ENCODE measurements around the gene TRMT2A.

The TRMT2A gene

GRCh38 chr22:20115691-20116375 lies 1.2 kb downstream of the TRMT2A start, which contains the start of gene RANBP1:
Gene RANBP1 (plus strand): TSS chr22:20116104. CDS start chr22:20116185, 81 bp downstream.
- DNase-seq, result no peak

- DNase-seq, result no peak
Measured at GRCh38 chr22:20114506-20115475, 2.2 kb downstream of the TRMT2A start.

GRCh38 chr22:20113551-20114310 lies 3.3 kb downstream of the TRMT2A start:
- DNase-seq, result no peak

- no peak for DNase-seq
Measured at GRCh38 chr22:20112623-20113511, 4.2 kb downstream of the TRMT2A start.

DNA sequence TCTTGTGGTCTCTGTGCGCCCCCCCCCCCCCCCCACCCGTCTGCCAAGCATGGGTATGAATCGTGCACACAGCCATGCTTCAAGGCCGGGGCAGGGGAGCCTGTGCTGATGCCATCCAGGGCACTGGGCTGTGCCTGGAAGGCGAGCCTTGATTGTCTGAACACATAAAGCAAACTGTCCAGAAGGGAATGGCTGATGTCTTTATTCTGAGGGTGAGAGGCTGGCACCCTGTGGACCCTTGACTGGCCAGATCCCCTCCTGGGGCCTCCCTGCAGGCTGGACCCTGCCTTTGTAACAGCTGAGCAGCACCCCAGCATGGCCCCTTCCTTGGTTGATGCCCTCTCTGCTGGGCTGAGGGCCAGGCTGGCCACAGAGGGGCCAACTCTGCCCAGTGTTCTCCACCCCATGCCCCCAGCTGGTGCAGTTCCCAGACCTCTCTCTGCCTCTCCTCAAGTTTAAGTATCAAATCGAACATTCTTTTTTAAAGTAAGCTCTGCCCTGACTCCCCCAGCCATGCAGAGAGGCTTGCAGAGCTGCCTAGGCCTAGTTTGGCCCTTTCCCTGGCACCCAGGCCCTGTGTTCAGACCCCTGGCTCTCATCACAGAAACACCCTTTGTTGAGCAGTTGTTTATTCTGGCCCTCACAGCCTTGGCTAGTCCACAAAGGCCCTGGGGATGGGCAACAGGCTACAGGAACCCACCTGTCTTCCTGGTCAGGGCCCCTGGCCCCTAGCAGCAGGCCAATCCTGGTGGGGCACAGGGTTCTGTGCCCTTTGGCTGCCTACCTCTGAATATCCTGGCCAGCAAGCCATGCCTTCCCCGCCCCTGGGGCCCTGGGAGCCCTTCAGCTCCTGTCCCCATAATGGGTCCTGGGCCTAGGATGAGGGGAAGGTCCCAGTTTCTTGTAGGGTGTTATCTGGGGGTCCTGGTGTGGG lies 5.1 kb downstream of the TRMT2A start:
- no peak for DNase-seq

- DNase-seq, result no peak
Measured at GRCh38 chr22:20111045-20111688, 5.9 kb downstream of the TRMT2A start.

DNA sequence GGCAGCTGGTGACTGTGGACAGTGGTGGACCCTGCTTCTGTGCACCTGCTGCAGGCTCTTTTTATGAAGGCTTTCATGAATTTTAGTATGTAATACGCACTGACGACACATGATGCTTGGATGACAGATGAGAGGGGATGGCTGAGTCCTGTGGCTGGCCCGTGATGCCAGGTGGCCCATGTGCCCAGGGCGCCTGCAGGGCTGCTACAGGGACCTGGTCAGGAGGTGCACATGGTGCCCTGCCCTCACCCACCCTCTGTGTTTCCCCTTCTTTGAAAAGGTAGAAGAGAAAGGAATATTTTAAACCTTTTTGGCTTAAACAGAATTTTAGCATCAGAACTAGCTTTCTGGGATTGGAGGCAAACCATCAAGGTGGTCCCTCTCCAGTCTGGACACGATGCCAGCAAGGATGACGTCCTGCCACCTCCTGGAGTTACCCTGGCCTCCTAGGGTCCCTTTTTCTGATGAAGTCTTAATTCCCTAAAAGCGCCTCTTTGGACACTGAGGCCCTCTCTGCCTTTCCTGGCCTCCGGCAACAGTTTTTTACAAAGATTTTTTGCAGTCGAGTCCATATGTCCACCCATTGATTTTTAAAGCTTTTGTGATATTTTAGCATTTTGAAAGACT lies 6.6 kb downstream of the TRMT2A start:
- no peak for DNase-seq

- no peak for DNase-seq
Measured at GRCh38 chr22:20109411-20110358, 7.3 kb downstream of the TRMT2A start.

DNA sequence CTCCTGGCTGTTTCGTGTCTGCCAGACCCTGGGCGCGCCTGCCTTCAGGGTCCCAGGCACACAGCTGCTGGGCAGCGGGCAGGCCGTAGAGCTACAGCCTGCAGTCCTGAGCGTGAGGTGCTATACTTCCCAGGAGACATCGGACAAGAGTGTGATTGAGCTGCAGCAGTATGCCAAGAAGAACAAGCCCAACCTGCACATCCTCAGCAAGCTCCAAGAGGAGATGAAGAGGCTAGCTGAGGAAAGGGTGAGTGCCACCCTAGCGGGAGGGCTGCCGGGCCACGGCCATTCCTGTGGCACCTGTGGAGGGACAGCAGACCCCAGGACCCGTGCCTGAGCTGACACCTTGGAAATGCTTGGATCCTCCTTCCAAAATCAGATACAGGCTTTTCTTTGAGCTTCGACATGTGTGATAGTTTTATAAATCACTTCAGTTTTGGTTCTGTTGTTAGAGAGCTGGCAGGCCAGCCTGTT lies 8.2 kb downstream of the TRMT2A start:
- DNase-seq, result no peak

- no peak for DNase-seq
Measured at GRCh38 chr22:20107951-20108756, 8.9 kb downstream of the TRMT2A start.

DNA sequence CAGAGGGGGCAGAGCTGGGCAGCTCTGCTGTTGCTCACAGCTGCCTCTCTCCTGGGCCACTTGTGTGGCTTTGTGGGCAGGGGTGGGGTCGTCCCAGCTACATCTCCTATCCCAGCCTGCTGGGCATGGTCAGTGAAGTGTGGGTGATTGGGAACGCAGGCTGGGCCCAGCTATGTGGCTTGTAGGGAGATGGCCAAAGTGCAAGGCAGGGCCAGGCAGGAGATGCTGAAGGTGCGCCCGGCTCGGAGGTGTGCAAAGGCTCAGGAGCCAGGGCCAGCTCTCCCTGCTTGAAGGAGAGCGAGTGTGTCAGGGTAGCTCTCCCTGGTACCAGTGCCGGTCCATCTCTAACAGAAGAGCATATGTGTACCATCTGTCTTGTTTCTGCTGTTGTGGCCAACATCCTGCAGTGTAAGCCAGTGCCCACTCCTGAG lies 9.5 kb downstream of the TRMT2A start:
- DNase-seq, result no peak

GRCh38 chr22:20106849-20107237 lies 10.2 kb downstream of the TRMT2A start:
- no peak for DNase-seq

GRCh38 chr22:20106205-20106848 lies 10.7 kb downstream of the TRMT2A start:
- DNase-seq, result no peak

DNA sequence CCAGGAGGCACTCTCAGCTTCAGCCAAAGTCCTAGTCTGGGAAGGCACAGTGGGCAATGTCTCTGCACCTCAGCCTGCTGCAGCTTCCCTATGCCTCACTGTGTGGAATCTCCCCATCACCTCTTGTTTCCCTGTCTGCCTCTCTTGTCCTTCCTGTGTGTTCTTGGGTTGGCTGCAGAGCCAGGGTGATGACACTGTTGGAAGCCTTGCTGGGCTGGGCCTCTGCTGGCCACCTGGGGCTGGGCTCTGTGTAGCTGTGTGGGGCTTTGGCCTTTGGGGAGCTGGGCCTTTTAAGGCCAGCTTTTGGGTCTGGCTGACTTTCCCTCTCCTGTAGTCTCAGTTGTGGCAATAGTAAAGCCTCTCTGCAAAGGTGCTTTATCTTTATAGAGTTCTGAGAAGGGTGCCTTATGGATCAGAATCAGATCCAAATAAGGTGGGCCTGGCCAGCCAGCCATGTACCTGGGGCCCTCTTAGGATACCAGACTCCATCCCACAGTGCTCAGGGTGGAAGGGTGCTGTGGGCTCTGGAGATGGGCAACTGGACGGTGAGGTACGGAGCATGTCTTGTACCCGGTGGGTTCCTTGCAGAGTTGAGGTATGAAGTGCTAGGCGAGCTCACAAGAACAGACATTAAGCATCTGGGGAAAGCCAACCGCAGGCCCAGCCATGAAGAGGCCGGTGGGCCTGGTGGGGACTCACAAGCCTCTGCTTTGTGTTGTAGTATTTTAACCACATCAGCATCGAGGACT lies 11.4 kb downstream of the TRMT2A start:
- no peak for DNase-seq

DNA sequence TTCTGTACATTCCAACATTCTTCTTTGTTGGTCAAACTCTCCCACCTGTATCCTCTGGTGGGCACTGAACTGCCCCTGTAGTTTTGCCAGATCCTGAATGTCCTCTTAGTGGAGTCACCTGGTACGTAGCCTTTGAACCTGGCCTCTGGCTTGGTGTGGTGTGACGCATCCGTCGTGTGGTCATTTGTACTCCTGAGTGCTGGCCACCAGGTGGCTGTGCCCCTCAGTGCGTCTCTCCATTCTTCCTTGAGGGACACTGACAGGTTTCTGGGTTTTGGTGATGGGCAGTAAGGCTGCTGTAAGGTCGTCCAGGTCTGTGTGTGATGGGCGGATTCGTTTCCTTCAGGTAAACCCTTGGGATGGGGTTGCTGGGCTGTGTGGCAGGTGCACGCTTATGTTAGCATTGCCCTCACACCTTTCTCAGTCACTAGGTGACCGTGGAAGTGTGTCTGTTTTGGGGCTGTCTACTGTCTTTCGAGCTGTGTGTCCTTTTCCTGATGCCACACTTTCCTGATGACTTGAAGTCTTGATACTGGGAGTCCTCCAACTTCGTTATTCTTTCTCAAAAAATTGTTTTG lies 14.7 kb downstream of the TRMT2A start:
- DNase-seq, result no peak

GRCh38 chr22:20101638-20102037 lies 15.4 kb downstream of the TRMT2A start:
- no peak for DNase-seq

Data from NCI-H510A (cell line).